Measurements from ENCODE around the gene TAS2R3.

GRCh38 chr7:141763797-141764196 is at the start of gene TAS2R3:
- TF ChIP-seq CTCF (IDR thresholded peaks at IDR 0.05) (no peak), POLR2A (IDR thresholded peaks at IDR 0.05) (no peak)
